K562 (cell line): ENCODE measurements around the gene MYH7. TPM values are rescaled to one million over a fixed set of nuclear protein-coding genes. Genes with fewer than 3 reads are reported as not detected.

Source experiments
- ATAC-seq: fragments of 200-7000 bp; cut with Tn5 transposase; 3 replicates; pipeline ENCODE4 v1.9.1; 2020; ENCODE audit warnings: moderate library complexity
- BruUV-seq: library from RNA; stranded (reverse); fragments of 400-500 nt; replicated peaks from 2 replicates; lab custom pipeline; 2021; lab: Mats Ljungman, UMichigan
- CTCF ChIA-PET: fragments of 300-600 bp; formaldehyde crosslinking; extraction: SDS; loops from one replicate; lab custom pipeline; 2021; ENCODE audit warnings: low intra/inter-chr PET ratio; lab: Yijun Ruan, JAX
- POLR2A ChIA-PET: fragments of 300-600, 350-650 bp; sonication (Branson Sonifier 250); formaldehyde crosslinking; extraction: SDS; loops from one replicate; lab custom pipeline; 2021; ENCODE audit warnings: antibody characterized with exemption, inconsistent platforms; lab: Yijun Ruan, JAX
- DNase-seq, 4 experiments: peaks; one replicate each; pipeline versions ENCODE4 v3.0.0 to v3.0.0-alpha.2; 2011 to 2018; ENCODE audit warnings: low spot score in 3 of 4, mixed read lengths in 3 of 4; ENCODE audit errors: extremely low read depth in 1 of 4
- FAIRE-seq: peaks from 2 replicates; lab custom pipeline; 2011; peaks lifted over from hg19 to GRCh38; lab: Jason Lieb, UNC
- H2AFZ ChIP-seq: 2 replicates; pipeline ENCODE4 v1.6.0; 2011; ENCODE audit warnings: low read depth, low read length, control low read depth, inconsistent platforms
- H3K27ac ChIP-seq: fragments of 200-600 bp; 3 replicates; pipeline ENCODE4 v1.8.0; 2011; ENCODE audit warnings: low read depth, mild to moderate bottlenecking, control low read depth, inconsistent platforms, low read length, moderate library complexity, mixed read lengths; ENCODE audit errors: extremely low read depth
- H3K27me3 ChIP-seq, 2 experiments: fragments of 300-600 bp in 1 of 2; 2 replicates in 1 of 2; 3 replicates in 1 of 2; pipeline versions ENCODE4 v1.6.0 to v1.8.0; 2011; ENCODE audit warnings: inconsistent platforms in 2 of 2, low read length in 2 of 2, mild to moderate bottlenecking in 1 of 2, mixed read lengths in 1 of 2, moderate library complexity in 1 of 2; ENCODE audit not compliant: control insufficient read depth in 2 of 2, insufficient read depth in 2 of 2
- H3K36me3 ChIP-seq: fragments of 300-600 bp; 3 replicates; pipeline ENCODE4 v1.8.0; 2011; ENCODE audit warnings: mild to moderate bottlenecking, low read length, inconsistent platforms; ENCODE audit not compliant: control insufficient read depth, insufficient read depth
- H3K4me1 ChIP-seq, 2 experiments: fragments of 200-600 bp in 1 of 2; replicated peaks in 1 of 2; 2 replicates in 1 of 2; 3 replicates in 1 of 2; pipeline versions ENCODE4 v1.5.1 to v1.8.0; 2011; ENCODE audit warnings: inconsistent platforms in 2 of 2, low read length in 2 of 2, mild to moderate bottlenecking in 1 of 2, mixed read lengths in 1 of 2, moderate library complexity in 1 of 2; ENCODE audit not compliant: control insufficient read depth in 2 of 2, insufficient read depth in 2 of 2
- H3K4me2 ChIP-seq: 2 replicates; pipeline ENCODE4 v1.6.1; 2011; ENCODE audit warnings: low read length, control low read depth, inconsistent platforms, mixed read lengths; ENCODE audit not compliant: insufficient read depth
- H3K4me3 ChIP-seq: fragments of 200-600 bp; sonication (generic), shearing (Covaris generic); 2 replicates; pipeline ENCODE4 v1.5.1; 2016; ENCODE audit warnings: control low read depth, inconsistent platforms
- H3K79me2 ChIP-seq: fragments of 200-600 bp; 3 replicates; pipeline ENCODE4 v1.8.0; 2011; ENCODE audit warnings: low read length, inconsistent platforms; ENCODE audit not compliant: control insufficient read depth, insufficient read depth
- H3K9ac ChIP-seq, 2 experiments: 2 replicates each; pipeline versions ENCODE4 v1.6.0 to v1.6.1; 2011; ENCODE audit warnings: low read depth in 2 of 2, low read length in 2 of 2, control low read depth in 1 of 2, inconsistent platforms in 1 of 2, mild to moderate bottlenecking in 1 of 2, mixed read lengths in 1 of 2; ENCODE audit not compliant: insufficient read depth in 1 of 2
- H3K9me1 ChIP-seq: one replicate; pipeline ENCODE4 v1.6.0; 2011; ENCODE audit warnings: inconsistent platforms, mild to moderate bottlenecking, low read length, moderate library complexity; ENCODE audit not compliant: control insufficient read depth, insufficient read depth
- H3K9me3 ChIP-seq: replicated peaks from 2 replicates; pipeline ENCODE4 v1.5.1; 2011; ENCODE audit warnings: low read depth, low read length, inconsistent platforms; ENCODE audit not compliant: control insufficient read depth, insufficient read depth
- H4K20me1 ChIP-seq: replicated peaks from 2 replicates; pipeline ENCODE4 v1.6.1; 2011; ENCODE audit warnings: low read length, inconsistent platforms, mixed read lengths; ENCODE audit not compliant: control insufficient read depth, insufficient read depth
- DPF2 ChIP-seq: fragments of 450-650 bp; IDR thresholded peaks from 2 replicates; pipeline ENCODE4 v1.6.1; 2016
- ELF4 ChIP-seq: fragments of 450-650 bp; formaldehyde crosslinking; IDR thresholded peaks from 2 replicates; pipeline ENCODE4 v1.4.0; 2022; ENCODE audit warnings: missing genetic modification characterization
- FOXA1 ChIP-seq: fragments of 450-650 bp; IDR thresholded peaks from 2 replicates; pipeline ENCODE4 v1.6.1; 2016; ENCODE audit warnings: mild to moderate bottlenecking, borderline replicate concordance
- WGBS: fragments of 100-300 bp; shearing (Covaris generic); methylation state at CpG from one replicate; pipeline ENCODE4 v1.1.6; 2016; ENCODE audit warnings: low coverage, mixed read lengths; ENCODE audit not compliant: insufficient coverage; ENCODE audit errors: missing lambda C conversion rate; 5-methylcytosine and 5-hydroxymethylcytosine counted together
- in situ Hi-C: fragments of 300-500 bp; cut with MboI; formaldehyde crosslinking; loops from 4 replicates; pipeline ENCODE4 v1.15.0; 2018; ENCODE audit warnings: inconsistent platforms, mixed read lengths
- intact Hi-C: fragments of 100-400 bp; cut with micrococcal nuclease; formaldehyde crosslinking; loops from 2 replicates; pipeline ENCODE4 v1.14.2; 2022
- polyA plus RNA-seq, 8 experiments: library from polyadenylated mRNA; depleted of rRNA in 4 of 8; stranded (reverse) in 5 of 8; unstranded in 3 of 8; fragments of >200 nt; fragmentation: Nextera tagmentation in 2 of 8; fragmentation: Illumina TruSeq in 1 of 8; extraction: Ambion mirVana in 2 of 8; extraction: Trizol in 1 of 8; gene quantifications; 2 replicates each; pipeline versions ENCODE4 v1.2.1 to v1.2.3, GENCODE V29; 2011 to 2014; ENCODE audit warnings: inconsistent platforms in 1 of 8, missing spikeins in 1 of 8
- total RNA-seq, 7 experiments: library from RNA; depleted of rRNA in 6 of 7; stranded (reverse); fragments of >200 nt in 6 of 7; fragmentation: Illumina TruSeq in 2 of 7; extraction: Trizol in 2 of 7; gene quantifications; 2 replicates each; pipeline versions ENCODE4 v1.2.1 to v1.2.3, GENCODE V29; 2011 to 2021; ENCODE audit warnings: low replicate concordance in 1 of 7
- TF ChIP-seq, protein P1 (sequence below), 2 experiments: IDR thresholded peaks; 2 replicates each; pipeline ENCODE4 v1.6.1; 2012; ENCODE audit warnings: improper control_type of control experiment in 2 of 2, low read depth in 2 of 2, low read length in 2 of 2, borderline replicate concordance in 1 of 2

The MYH7 gene
- total and polyA plus RNA-seq, 9 of the 15 experiments (the other 6 are each of a cell fraction or from before 2014, with no cell fraction given), result not detected

DNA sequence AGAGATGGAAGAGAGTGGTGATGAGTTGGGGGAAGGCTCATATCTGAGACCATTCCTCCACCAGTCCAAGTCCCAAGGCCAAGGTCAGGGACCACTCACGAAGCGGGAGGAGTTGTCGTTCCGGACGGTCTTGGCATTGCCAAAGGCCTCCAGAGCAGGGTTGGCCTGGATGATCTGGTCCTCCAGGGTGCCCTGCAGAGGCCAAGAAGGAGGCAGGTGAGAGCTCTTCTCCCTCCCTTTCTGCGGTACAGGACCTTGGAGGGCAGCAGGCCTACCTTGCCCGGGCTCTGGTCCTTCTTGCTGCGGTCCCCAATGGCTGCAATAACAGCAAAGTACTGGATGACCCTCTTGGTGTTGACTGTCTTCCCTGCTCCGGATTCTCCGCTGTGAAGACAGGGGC is 4.0 kb downstream of the MYH7 start:
- Histone ChIP-seq H3K9ac (no peak overlapping the region), H4K20me1 (no peaks in the 10 kb centered on the region; the same call in 1 of the 2 replicates), H3K4me2 (no peak overlapping the region), H3K27ac (no peak overlapping the region), H3K36me3 (no peaks in the 10 kb centered on the region), H2AFZ (no peak overlapping the region), H3K4me1 (peaks cover 2 to 5% of the 10 kb centered on the region in 2 experiments; a peak in 3 of 5 replicates), H3K9me3 (no peaks in the 10 kb centered on the region), H3K4me3 (no peak overlapping the region), H3K79me2 (no peaks in the 10 kb centered on the region), H3K9me1 (no peaks in the 10 kb centered on the region), H3K27me3 (peaks cover 0 to 40% of the 10 kb centered on the region in 2 experiments; a peak in 3 of 5 replicates)
- FAIRE-seq, result no peak
- ChIA-PET POLR2A (no interaction called here), CTCF (no interaction called here)
- intact Hi-C loops (loop anchor here (5.0 kb wide), 1 partner anchor 51 kb away; no protein-coding TSS in a partner anchor), in situ Hi-C loops (no loop called here)
- DNase-seq, result no peak
- no peak for ATAC-seq
- BruUV-seq, result no TSS peak
- TF ChIP-seq, protein P1, sequence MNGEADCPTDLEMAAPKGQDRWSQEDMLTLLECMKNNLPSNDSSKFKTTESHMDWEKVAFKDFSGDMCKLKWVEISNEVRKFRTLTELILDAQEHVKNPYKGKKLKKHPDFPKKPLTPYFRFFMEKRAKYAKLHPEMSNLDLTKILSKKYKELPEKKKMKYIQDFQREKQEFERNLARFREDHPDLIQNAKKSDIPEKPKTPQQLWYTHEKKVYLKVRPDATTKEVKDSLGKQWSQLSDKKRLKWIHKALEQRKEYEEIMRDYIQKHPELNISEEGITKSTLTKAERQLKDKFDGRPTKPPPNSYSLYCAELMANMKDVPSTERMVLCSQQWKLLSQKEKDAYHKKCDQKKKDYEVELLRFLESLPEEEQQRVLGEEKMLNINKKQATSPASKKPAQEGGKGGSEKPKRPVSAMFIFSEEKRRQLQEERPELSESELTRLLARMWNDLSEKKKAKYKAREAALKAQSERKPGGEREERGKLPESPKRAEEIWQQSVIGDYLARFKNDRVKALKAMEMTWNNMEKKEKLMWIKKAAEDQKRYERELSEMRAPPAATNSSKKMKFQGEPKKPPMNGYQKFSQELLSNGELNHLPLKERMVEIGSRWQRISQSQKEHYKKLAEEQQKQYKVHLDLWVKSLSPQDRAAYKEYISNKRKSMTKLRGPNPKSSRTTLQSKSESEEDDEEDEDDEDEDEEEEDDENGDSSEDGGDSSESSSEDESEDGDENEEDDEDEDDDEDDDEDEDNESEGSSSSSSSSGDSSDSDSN (IDR thresholded peaks at IDR 0.05; ENCODE audit: borderline replicate concordance in 1 of 2, low read depth in 2 of 2, low read length in 2 of 2), result no peak
- TF ChIP-seq DPF2 (no peak), FOXA1 (no peak), ELF4 (CRISPR knock-in tag) (no peak)
- 8% methylated on average over 10 of the region's 10 CpGs for WGBS
